NCI-H2029 (cell line): Measurements from ENCODE around the gene FBXO47.
A peak's percentile ranks its signal among the peaks of the same experiment; 100 is the strongest.

ENCODE experiments used
- DNase-seq: peaks from one replicate; lab custom pipeline; 2025; lab: John Stamatoyannopoulos, UW

The FBXO47 gene, protein sequence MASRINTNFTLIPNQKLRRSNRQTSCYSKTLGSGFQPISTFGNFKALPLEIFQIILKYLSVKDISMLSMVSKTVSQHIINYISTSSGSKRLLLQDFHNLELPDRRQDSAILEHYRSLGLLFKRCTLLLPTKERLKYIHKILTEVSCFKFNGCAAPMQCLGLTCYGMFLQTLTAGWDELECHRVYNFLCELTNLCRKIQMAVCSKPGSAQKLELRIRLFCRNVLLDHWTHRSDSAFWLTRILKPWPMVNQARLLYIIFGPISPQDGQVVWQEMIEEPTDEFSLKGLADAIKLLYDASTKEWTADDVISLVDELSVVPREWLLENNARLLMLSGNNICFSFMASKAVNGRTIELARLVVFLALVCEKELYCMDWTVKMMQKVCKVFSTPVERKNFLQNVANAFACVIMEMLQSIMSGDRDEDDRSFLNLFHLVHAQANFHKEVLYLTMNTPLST

DNA sequence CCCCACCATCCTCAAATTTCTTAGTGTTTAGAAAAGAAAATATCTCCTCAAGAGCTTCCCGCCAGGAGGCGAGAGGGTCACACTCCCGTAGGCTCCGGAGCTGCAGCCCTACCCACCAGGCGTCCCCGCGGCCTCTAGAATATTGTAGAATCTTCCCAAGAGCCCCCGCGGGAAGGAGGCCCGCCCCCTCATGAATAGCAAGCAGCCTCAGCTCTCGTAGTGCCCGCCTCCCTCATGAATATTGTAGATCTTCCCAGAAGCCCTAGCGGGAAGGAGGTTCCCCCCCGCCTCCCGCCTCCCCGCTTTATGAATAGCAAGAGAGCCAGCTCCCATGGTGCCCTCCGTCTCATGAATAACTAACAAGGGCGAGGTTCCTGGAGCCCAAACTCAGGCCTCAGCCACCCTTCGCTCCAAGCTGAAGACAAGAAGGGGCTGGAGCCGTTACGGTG lies at the start of gene FBXO47:
TSS of gene FBXO47 (minus strand) at position 114 of the 449 bp plus-strand sequence. CDS start 4,378 bp downstream, outside the sequence.
- DNase-seq: peak; percentile 62

DNA sequence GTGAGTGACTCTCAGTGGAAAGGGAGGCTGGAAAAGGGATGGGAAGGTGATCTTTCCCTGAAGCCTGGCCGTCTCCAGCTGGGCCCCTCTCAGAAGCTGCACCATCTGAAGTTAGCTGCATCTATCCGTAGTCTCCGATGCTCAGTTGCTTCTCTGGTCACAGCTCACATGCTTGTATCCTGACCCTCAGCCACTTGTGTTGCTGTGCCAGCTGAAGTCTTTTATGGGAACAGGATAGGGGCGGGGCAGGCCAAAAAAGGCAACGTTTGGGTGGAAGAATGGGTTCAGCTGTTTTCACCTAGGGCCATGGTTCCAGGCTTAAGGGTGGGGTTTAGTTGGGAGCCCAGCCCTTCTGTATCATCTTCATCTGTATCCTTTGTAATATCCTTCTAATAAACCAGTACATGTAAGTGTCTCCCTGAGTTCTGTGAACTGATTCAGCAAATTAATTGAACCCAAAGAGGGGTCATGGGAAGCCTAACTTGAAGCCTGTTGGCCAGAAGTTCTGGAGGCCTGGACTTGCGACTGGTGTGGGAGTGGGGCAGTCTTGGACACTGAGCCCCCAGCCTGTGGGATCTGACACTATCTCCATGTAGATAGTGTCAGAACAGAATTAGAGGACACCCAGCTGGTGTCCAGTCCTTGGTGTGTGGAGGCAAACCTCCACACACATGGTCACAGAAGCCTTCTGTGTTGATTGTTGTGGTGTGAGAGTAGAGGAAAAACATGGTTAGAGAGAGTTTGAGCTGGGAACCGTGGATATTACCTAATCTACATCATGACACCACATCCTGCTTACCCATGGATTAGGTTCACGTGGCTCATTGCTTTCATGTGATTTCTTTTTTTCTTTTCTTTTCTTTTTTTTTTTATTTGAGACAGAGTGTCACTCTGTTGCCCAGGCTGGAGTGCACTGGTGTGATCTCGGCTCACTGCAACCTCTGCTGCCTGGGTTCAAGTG lies 49.3 kb upstream of the FBXO47 start:
- DNase-seq: no peak

DNA sequence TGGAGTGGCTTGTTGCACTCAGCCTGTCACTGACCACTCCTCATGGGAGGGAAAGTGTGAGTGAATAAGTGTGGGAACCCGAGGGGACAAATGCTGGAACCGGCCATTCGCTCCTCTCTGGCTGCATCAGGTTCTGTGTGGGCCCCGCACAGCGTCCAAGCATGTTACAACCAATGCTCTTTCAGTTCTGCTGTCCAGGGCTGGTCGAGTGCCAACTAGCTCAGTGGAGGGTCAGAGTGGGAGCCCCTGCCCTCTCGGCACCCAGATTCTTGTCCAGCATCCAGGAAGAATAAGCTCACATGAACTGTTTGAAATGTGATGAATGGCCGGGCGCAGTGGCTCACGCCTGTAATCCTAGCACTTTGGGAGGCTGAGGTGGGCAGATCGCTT lies 48.3 kb upstream of the FBXO47 start:
- DNase-seq: no peak

DNA sequence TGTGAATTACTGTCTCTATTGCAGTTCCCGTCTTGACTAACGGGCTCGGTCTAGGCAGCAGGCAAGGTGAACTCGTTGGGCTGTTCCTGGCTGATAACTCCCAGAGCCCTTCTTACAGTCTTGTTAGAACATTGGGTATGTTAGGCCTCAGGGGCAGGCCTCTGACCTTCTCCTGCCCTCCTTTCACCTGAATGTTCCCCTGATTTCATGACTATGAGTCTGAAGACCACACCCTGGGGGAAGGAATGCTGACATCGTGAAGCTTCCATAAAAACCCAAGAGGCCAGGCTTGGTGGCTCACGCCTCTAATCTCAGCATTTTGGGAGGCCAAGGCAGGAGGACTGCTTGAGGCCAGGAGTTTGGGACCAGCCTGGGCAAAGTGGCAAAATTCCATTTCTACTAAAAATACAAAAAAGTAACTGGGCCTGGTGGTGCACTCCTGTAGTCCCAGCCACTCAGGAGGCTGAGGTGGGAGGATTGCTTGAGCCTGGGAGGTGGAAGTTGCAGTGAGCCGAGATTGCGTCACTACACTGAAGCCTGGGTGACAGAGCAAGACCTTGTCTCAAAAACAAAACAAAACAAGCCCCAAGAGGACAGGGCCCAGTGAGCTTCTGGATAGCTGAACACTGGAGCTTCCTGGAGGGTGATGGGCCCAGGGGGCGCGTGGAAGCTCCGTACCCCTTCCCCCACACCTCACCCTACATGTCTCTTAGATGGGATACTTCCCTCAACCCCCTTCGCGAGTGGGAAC lies 47.8 kb upstream of the FBXO47 start:
- DNase-seq: no peak

DNA sequence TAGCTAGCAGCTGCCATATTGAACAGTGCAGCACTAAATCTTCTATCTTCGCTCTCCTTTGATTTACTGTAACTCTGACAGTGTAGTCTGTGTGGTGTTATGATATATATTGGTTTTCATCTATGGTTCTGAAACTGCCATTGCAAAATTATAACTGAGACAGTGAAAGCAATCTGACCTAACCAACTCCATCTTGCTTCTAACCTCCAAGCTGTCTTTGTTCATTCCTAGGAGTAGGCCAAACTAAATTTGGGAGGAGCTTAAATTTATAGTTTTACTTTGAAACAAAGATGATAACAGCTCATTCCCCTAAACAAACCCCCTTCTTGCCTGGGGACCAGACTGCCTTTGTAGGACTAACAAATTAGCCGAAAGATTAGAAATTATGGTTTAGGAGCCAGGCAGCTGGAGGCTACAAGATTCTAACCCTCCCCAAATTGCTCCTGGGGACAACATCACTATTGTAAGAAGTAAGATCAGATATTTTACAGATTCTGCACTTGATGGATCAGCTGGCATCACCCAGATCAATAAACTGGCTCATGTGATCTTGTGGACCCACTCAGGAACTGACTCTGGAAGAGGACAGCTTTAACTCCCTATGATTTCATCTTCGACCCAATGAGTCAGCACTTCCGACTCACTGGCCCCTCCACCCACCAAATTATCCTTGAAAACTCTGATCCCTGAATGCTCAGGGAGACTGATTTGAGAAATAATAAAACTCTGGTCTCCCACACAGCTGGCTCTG lies 47.0 kb upstream of the FBXO47 start:
- DNase-seq: no peak

DNA sequence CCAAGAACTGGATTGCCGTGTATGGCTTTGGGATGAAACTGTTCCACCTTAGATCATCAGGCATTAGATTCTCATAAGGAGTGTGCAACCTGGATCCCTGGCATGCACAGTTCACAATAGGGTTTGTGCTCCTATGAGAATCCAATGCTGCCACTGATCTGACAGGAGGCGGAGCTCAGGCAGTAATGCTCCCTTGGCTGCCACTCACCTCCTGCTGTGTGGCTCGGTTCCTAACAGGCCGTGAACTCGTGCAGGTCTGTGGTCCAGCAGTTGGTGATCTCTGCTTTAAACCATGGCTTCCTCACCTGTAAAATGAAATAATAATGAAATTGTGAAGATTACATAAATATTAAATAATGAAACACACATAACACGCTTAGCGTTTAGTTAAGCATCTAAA lies 45.5 kb upstream of the FBXO47 start:
- no peak for DNase-seq

DNA sequence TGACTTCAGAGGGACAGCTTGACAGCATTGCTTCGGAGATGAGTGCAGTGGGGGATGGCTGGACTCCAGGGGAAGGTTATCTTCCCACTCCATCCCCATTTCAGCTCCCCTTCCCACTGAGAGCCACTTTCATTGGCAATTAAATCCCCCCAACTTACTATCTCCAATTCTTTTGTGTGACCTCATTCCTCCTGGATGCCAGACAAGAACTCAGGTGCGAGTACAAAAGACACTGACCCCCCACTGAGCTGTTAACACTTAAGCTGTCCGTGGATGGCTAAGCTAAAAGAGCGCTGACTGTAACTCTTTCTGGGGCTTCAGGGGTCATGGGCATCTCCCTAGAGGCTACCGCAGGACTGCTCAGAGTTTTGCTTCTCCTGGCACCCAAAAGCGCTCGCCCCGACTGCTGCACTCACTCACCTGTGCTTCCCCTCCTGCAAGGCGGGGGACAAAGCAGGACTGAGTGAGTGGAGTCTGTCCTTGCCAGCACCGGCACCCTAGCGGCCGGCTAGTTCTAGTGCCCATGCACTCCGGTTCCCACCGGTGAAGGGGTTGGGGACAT lies 44.8 kb upstream of the FBXO47 start:
- DNase-seq: no peak

DNA sequence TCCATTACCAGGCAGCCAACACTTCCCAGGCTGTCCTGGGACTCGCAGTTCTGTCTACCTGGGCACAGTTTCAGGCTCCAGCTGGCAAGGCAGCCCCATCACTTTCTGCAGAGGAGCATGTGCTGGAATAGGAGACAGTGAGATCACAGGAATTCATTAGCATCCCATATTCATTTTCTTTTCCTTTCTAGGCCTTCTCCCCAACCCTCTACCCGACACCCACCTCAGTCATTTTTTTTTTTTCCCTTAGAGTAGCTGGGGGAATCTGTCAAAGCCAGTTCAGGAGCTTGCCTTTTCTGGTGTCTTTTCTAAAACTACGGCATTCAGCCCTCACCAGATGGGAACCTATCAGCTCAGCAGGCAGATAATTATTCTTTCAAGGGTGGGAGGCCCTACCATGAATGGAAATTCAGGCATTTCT lies 42.4 kb upstream of the FBXO47 start:
- no peak for DNase-seq

DNA sequence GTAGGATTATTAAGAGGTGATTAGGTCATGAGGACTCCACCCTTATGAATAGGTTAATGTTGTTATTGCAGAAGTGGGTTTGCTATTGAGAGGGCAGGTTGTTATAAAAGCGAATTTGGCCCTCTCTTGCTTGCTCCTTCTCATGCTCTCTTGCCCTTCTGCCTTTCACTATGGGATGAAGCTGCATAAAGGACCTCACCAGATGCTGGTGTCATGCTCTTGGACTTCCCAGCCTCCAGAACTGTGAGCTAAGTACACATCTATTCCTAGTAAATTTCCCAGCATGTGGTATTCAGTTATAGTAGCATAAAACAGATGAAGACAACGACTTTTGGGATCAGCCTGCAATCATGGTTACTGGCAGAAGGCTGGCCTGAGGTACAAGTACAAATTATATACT lies 41.4 kb upstream of the FBXO47 start:
- DNase-seq: no peak

DNA sequence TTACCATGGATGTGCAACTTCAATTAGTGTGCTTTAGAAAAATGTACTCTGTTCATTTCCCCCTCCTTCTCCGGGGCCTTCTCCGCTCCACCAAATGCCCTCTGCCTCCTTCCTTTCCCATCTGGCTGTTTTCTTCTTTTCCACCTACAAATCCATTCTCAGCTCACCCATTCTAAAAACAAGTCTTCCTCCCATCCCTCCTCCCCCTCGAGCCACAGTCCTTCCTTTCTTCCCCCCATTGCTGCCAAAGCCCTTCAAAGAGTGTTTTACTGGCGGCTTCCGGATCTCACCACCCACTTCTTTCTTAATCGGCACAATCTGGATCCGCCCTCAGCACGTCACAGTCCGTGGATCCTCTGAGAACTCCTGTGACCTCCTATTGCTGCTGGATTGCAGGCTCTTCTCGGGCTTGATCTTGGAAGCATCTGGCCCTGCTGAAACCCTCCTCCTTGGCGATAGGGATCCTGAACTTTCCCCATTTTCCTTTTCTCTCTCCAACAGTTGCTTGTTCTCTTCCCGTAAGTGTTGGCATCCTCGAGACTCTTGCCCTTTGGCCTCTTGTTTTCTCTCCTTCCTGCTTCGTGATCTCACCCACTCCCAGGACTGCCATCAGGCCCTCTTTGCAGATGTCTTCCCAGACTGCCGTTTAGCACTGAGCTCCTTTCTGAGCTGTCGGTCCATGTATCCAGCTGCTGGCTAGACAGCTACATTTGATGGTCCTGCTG lies 36.0 kb upstream of the FBXO47 start:
- DNase-seq: no peak

DNA sequence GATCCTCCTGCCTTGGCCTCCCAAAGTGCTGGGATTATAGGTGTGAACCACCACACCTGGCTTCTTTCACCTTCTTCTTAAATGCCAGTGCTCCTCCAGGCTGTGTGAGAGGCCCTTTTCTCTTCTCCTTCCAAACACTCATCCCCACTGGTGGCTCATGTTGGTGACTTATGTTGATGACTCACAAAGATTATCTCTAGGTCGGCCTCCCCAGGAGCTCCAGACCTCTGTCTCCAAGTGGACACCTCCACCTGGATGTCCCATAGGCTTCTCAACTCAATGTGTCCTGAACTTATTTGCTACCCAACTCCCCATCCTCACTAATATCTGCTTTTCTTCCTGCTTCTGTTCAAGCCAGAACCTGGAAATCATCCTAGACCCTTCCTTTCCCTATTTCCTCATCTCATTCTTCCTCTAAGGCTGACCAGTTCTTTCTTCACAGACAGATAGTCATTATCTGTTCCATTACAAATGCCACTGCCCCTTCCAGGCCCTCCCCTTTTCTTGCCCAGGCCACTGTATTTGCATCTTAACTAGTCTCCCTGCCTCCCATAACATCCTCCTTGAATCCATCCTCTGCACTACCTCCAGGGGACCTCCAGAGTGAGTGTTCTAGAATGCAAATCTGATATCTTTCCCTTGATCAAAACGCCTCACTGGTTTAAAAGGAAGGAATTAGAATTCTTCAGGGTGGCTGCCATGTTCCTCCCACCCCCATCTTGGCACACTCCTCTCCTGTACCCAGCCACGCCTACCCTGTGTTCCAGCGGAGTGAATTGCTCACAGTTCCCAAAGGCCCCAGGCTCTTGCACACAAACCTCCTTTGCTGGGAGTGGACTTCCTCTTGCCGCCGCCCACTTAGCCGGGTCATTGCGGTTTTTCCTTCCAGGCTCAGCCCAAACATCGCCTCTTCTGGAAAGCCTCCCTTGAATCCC lies 34.8 kb upstream of the FBXO47 start:
- DNase-seq: no peak

DNA sequence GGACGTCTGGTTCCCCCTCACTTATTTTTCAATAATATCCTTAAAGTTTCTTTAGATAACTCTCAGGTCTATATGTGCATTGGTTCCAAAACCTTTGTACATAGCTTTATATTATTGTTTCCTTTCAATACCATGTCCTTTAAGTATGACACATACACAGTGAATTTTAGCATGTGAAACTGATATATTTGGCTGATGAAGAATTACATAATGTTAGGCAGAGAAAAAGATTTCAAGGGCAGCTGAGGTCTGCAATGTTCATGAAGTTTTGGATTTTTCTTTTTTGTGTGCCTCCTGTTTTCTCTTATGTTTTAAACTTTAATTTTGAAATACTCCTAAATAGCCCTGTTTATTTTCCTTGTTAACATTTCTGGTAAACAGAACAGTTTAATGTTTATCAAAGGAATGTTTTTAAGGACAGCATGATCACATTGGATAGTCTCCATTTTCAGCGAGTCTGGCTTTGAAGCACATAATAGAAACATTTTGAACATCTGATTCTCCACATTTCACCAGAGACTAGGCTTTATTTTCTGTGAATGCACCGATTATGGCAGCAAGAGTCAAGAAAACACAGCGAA lies 32.9 kb upstream of the FBXO47 start:
- no peak for DNase-seq

DNA sequence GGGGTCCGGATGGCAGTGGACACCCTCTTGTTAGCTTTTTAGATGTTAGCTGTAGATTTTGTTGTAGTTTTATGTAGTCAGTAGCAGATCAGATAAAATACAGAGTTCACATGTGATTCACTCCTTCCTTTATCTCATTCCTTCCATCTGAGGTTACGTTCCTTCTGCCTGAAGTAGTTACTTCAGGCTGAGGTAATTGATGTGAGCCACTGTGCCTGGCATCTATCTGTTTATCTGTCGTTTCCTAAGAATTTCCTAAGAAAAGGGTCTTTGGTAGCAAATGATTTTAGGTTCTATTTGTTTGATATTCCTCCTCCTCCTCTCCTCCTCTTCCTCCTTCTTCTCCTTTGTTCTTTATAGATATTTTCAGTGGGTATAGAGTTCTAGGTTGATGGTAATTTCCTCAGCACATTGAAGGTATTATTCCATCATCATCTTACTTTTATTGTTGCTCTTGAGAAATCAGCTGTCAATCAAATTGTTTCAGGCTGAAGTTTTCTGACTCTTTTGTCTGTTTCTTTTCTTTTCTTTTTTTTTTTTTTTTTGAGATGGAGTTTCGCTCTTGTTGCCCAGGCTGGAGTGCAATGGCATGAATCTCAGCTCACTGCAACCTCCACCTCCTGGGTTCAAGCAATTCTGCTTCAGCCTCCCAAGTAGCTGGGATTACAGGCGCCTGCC lies 29.6 kb upstream of the FBXO47 start:
- no peak for DNase-seq

DNA sequence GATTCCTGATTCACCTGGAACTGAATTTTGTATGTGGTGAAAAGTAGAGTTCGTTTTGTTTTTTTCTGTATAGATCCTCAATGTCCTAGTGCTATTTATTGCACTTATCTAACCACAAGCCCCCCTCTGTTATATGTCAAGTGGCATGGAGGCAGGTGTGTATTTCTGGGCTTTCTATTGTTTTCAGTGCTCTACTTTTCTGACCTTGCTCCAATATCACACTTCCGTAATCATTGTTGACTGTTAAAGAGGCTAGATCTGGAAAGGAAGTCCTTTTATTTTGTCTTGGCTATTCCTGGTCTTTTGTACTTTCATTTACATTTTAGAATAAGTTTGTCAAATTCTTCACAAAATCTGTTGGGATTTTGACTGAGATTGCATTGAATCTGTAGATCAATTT lies 26.8 kb upstream of the FBXO47 start:
- no peak for DNase-seq

DNA sequence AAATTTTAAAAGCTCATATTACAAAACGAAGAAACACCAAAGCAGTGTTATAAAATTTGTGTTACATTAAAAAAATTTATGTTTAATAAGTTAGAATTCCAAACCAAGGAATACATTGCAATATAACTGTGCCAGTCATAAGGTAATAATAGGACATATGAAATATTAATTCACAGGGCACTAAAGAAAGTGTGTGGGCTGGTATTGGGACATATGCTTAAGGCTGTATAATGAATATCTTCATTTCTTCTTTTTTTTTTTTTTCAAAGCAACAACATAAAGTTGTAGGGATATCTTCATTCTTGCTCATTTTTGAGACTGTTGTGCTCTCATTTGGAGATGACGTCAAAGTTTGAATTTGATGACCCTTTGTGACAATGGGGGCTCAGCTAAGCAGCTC lies 17.5 kb upstream of the FBXO47 start:
- no peak for DNase-seq

DNA sequence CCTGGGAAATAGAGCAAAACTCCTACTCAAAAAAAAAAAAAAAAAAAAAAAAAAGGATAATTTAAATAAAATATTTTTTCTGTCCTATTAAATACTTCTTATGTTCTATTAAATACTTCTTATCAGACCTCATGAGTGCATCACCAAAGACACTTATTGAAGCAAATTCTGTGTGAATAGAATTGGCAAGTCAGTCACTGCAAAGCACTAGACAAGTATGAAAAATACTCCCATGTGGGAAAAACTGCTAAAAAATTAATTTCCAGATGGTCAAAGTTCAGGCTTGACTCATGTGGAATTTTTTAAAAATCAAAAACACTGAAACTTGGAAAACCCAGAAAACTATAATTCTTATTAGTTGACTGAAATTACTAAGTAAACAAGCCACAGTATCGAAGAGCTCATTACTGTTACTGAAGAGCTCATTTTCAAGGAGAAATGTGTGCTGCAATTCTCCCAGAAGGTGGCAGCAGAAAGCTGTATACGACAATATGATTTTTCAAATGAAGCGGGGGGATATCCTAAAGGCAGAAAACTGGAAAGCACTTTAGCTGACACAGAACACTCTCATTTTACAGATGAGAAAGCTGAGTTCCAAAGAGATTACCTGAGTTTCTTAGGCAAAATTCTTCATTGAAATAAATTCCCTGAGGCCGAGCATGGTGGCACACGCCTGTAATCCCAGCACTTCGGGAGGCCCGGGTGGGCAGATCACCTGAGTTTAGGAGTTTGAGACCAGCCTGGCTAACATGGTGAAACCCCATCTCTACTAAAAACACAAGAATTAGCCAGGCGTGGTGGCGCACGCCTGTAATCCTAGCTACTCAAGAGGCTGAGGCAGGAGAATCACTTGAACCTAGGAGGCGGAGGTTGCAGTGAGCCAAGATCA lies 15.9 kb upstream of the FBXO47 start:
- DNase-seq: peak; percentile 76

DNA sequence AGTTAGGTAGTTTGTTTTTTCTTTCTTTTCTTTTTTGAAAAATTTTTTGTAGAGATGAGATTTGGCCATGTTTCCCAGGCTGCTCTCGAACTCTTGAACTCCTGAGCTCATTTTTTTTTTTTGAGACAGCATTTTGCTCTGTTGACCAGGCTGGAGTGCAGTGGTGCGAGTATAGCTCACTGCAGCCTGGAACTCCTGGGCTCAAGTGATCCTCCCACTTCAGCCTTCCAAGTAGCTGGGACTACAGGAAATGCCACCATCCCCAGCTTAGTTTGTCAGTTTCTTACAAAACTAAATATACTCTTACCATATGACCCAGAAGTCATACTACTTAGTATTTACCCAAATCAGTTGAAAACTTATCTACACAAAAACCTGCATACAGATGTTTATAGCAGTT lies 14.4 kb upstream of the FBXO47 start:
- no peak for DNase-seq
